Liver (tissue), 9 donors: ENCODE results near the gene USP26. TPM values are rescaled to one million over a fixed set of nuclear protein-coding genes. Genes with fewer than 3 reads are reported as not detected.

Experiments used
- DNase-seq: peaks from one replicate; pipeline ENCODE4 v3.0.0-alpha.2; 2017; ENCODE audit warnings: low spot score
- H3K27ac ChIP-seq, 2 donors: one replicate each; pipeline ENCODE4 v1.7.0; 2013; ENCODE audit warnings: inconsistent platforms in 2 of 2, low read length in 2 of 2, control low read depth in 1 of 2, low read depth in 1 of 2, mild to moderate bottlenecking in 1 of 2
- H3K27me3 ChIP-seq, 4 donors: one replicate each; pipeline versions ENCODE4 v1.6.1 to v1.7.0; 2013; ENCODE audit warnings: low read length in 3 of 4, inconsistent platforms in 1 of 4, mild to moderate bottlenecking in 1 of 4, moderate library complexity in 1 of 4; ENCODE audit not compliant: control insufficient read depth in 4 of 4, insufficient read depth in 4 of 4
- H3K36me3 ChIP-seq, 4 donors: one replicate each; pipeline versions ENCODE4 v1.6.1 to v1.7.0; 2013; ENCODE audit warnings: low read length in 3 of 4, mild to moderate bottlenecking in 3 of 4, low read depth in 1 of 4, moderate library complexity in 1 of 4; ENCODE audit not compliant: control insufficient read depth in 4 of 4, insufficient read depth in 3 of 4
- H3K4me1 ChIP-seq, 4 donors: one replicate each; pipeline versions ENCODE4 v1.6.1 to v1.7.0; 2013; ENCODE audit warnings: low read length in 3 of 4, mild to moderate bottlenecking in 3 of 4, moderate library complexity in 1 of 4; ENCODE audit not compliant: control insufficient read depth in 4 of 4, insufficient read depth in 4 of 4
- H3K4me3 ChIP-seq, 3 donors: one replicate each; pipeline versions ENCODE4 v1.6.1 to v1.7.0; 2013; ENCODE audit warnings: low read length in 3 of 3, control low read depth in 1 of 3, low read depth in 1 of 3, mild to moderate bottlenecking in 1 of 3
- H3K9ac ChIP-seq, 2 donors: one replicate each; pipeline ENCODE4 v1.7.0; 2013; ENCODE audit warnings: low read length in 2 of 2, mild to moderate bottlenecking in 2 of 2, moderate library complexity in 2 of 2, control low read depth in 1 of 2, low read depth in 1 of 2
- H3K9me3 ChIP-seq, 4 donors: one replicate each; pipeline versions ENCODE4 v1.6.1 to v1.7.0; 2013; ENCODE audit warnings: low read length in 3 of 4; ENCODE audit not compliant: control insufficient read depth in 4 of 4
- ATF3 ChIP-seq: IDR thresholded peaks from 2 replicates; pipeline ENCODE4 v1.6.1; 2016; ENCODE audit warnings: antibody characterized with exemption
- CTCF ChIP-seq: fragments of 150-350 bp; IDR thresholded peaks from 2 replicates; pipeline ENCODE4 v1.5.1; 2017; ENCODE audit warnings: improper control_type of control experiment, low read depth, low read length; ENCODE audit not compliant: missing input control
- EGR1 ChIP-seq, 2 donors: IDR thresholded peaks; 2 replicates each; pipeline ENCODE4 v1.6.1; 2016 to 2018; ENCODE audit warnings: antibody characterized with exemption in 2 of 2, low read depth in 2 of 2
- FOXA1 ChIP-seq: IDR thresholded peaks from 2 replicates; pipeline ENCODE4 v1.6.1; 2016; ENCODE audit warnings: antibody characterized with exemption
- FOXA2 ChIP-seq: IDR thresholded peaks from 2 replicates; pipeline ENCODE4 v1.6.1; 2016; ENCODE audit warnings: antibody characterized with exemption
- GABPA ChIP-seq, 2 donors: IDR thresholded peaks in 1 of 2; conservative IDR thresholded peaks in 1 of 2; 2 replicates each; pipeline ENCODE4 v1.6.1; 2016; ENCODE audit warnings: antibody characterized with exemption in 2 of 2, mild to moderate bottlenecking in 1 of 2, moderate library complexity in 1 of 2
- HNF4A ChIP-seq, 2 donors: conservative IDR thresholded peaks; 2 replicates each; pipeline ENCODE4 v1.6.1; 2016; ENCODE audit warnings: antibody characterized with exemption in 2 of 2, mild to moderate bottlenecking in 2 of 2
- HNF4G ChIP-seq: IDR thresholded peaks from 2 replicates; pipeline ENCODE4 v1.6.1; 2016; ENCODE audit warnings: antibody characterized with exemption
- JUND ChIP-seq, 2 donors: IDR thresholded peaks; 2 replicates each; pipeline ENCODE4 v1.6.1; 2016; ENCODE audit warnings: antibody characterized with exemption in 2 of 2
- MAX ChIP-seq: IDR thresholded peaks from 2 replicates; pipeline ENCODE4 v1.6.1; 2016; ENCODE audit warnings: antibody characterized with exemption
- NR2F2 ChIP-seq: IDR thresholded peaks from 2 replicates; pipeline ENCODE4 v1.6.1; 2016; ENCODE audit warnings: antibody characterized with exemption
- RAD21 ChIP-seq, 2 donors: IDR thresholded peaks; 2 replicates each; pipeline ENCODE4 v1.6.1; 2016; ENCODE audit warnings: antibody characterized with exemption in 2 of 2, mild to moderate bottlenecking in 2 of 2
- REST ChIP-seq: IDR thresholded peaks from 2 replicates; pipeline ENCODE4 v1.6.1; 2016; ENCODE audit warnings: antibody characterized with exemption, mild to moderate bottlenecking
- RXRA ChIP-seq, 2 donors: IDR thresholded peaks; 2 replicates each; pipeline ENCODE4 v1.6.1; 2017 to 2018; ENCODE audit warnings: antibody characterized with exemption in 2 of 2, mild to moderate bottlenecking in 1 of 2
- TAF1 ChIP-seq: conservative IDR thresholded peaks from 2 replicates; pipeline ENCODE4 v1.6.1; 2016; ENCODE audit warnings: antibody characterized with exemption, mild to moderate bottlenecking
- YY1 ChIP-seq: IDR thresholded peaks from 2 replicates; pipeline ENCODE4 v1.6.1; 2016; ENCODE audit warnings: antibody characterized with exemption, mild to moderate bottlenecking
- ZBTB33 ChIP-seq: IDR thresholded peaks from 2 replicates; pipeline ENCODE4 v1.6.1; 2016; ENCODE audit warnings: antibody characterized with exemption
- WGBS: extraction: QIAGEN DNeasy Blood & Tissue Kit; methylation state at CpG from one replicate; pipeline ENCODE4 v1.1.7; 2013; 5-methylcytosine and 5-hydroxymethylcytosine counted together
- polyA plus RNA-seq, 2 donors: library from polyadenylated mRNA; stranded (reverse) in 1 of 2; unstranded in 1 of 2; fragments of 200-250 nt in 1 of 2; fragments of >200 nt in 1 of 2; fragmentation: Nextera tagmentation in 1 of 2; extraction: Ambion mirVana in 1 of 2; gene quantifications; one replicate each; pipeline versions ENCODE4 v1.2.1 to v1.2.3, GENCODE V29; 2013 to 2015
- total RNA-seq, 2 donors: library from RNA; depleted of rRNA; stranded (reverse); fragments of >200 nt; gene quantifications; one replicate each; pipeline ENCODE4 v1.2.3, GENCODE V29; 2014
- donor health status: healthy.
- donor health status: healthy.
- donor health status: healthy.
- donor health status: healthy.
- donor health status: healthy.

Gene USP26
- total and polyA plus RNA-seq, 4 donors = not detected

GRCh38 chrX:132990835-132991234, 106.1 kb downstream of the USP26 start:
- no peaks in the 10 kb centered on the region for H3K4me1 ChIP-seq
- no peak overlapping the region for H3K27ac ChIP-seq
- WGBS = 89% methylated on average over 2 of the region's 2 CpGs

GRCh38 chrX:132986556-132986955, 110.4 kb downstream of the USP26 start:
- DNase-seq = no peak
- Histone ChIP-seq H3K36me3 (no peaks in the 10 kb centered on the region), H3K4me3 (no peak overlapping the region), H3K9ac (no peak overlapping the region), H3K27ac (no peak overlapping the region), H3K27me3 (peaks cover 0 to 8% (median 1%) of the 10 kb centered on the region in 4 donors), H3K4me1 (no peaks in the 10 kb centered on the region), H3K9me3 (no peaks in the 10 kb centered on the region)
- TF ChIP-seq ATF3 (no peak), HNF4A (conservative IDR thresholded peaks at IDR 0.05) (no peak), EGR1 (IDR thresholded peaks at IDR 0.05; ENCODE audit: low read depth in 2 of 2) (no peak), RXRA (IDR thresholded peaks at IDR 0.05) (no peak), FOXA1 (no peak), ZBTB33 (no peak), TAF1 (no peak), RAD21 (IDR thresholded peaks at IDR 0.05) (no peak), GABPA (IDR thresholded peaks at IDR 0.05 in 1 of 2, conservative IDR thresholded peaks at IDR 0.05 in 1 of 2) (no peak)

More at GRCh38 chrX:132990835-132991234, 106.1 kb downstream of the USP26 start:
- H3K9ac ChIP-seq = no peak overlapping the region
- peaks cover 0 to 9% (median 1%) of the 10 kb centered on the region in 4 donors for H3K27me3 ChIP-seq
- no peak for TF ChIP-seq ATF3
- no peak for TF ChIP-seq GABPA (IDR thresholded peaks at IDR 0.05 in 1 of 2, conservative IDR thresholded peaks at IDR 0.05 in 1 of 2)
- TF ChIP-seq TAF1 = no peak
- no peak for TF ChIP-seq HNF4A (conservative IDR thresholded peaks at IDR 0.05)
- no peak for TF ChIP-seq RXRA (IDR thresholded peaks at IDR 0.05)
- no peak for TF ChIP-seq JUND (IDR thresholded peaks at IDR 0.05)
- TF ChIP-seq HNF4G = no peak
- TF ChIP-seq NR2F2 = no peak
- no peak for TF ChIP-seq FOXA2
- TF ChIP-seq MAX = no peak
- no peak for TF ChIP-seq EGR1 (IDR thresholded peaks at IDR 0.05; ENCODE audit: low read depth in 2 of 2)
- no peak for TF ChIP-seq YY1
- no peak for TF ChIP-seq FOXA1
- no peak for DNase-seq
- H3K9me3 ChIP-seq = no peaks in the 10 kb centered on the region
- no peak overlapping the region for H3K4me3 ChIP-seq
- H3K36me3 ChIP-seq = no peaks in the 10 kb centered on the region

- Histone ChIP-seq H3K4me1 (no peaks in the 10 kb centered on the region), H3K27ac (no peak overlapping the region), H3K36me3 (no peaks in the 10 kb centered on the region), H3K9me3 (no peaks in the 10 kb centered on the region), H3K27me3 (peaks cover 0 to 4% (median 0%) of the 10 kb centered on the region in 4 donors), H3K4me3 (no peak overlapping the region), H3K9ac (no peak overlapping the region)
- TF ChIP-seq CTCF (no peak), EGR1 (IDR thresholded peaks at IDR 0.05; ENCODE audit: low read depth in 2 of 2) (no peak), HNF4A (conservative IDR thresholded peaks at IDR 0.05) (no peak), NR2F2 (no peak), MAX (no peak), YY1 (no peak), GABPA (IDR thresholded peaks at IDR 0.05 in 1 of 2, conservative IDR thresholded peaks at IDR 0.05 in 1 of 2) (no peak), FOXA1 (no peak), REST (no peak), FOXA2 (no peak), TAF1 (no peak)
- DNase-seq = no peak
- WGBS = 86% methylated on average over 7 of the region's 7 CpGs
Measured at GRCh38 chrX:132984058-132984650, 112.8 kb downstream of the USP26 start.
